Ishikawa (cell line): ENCODE data around the gene SLC15A1.

Experiments used
- CEBPB ChIP-seq: IDR thresholded peaks from 2 replicates; pipeline ENCODE4 v1.6.1; 2012
- CREB1 ChIP-seq: IDR thresholded peaks from 2 replicates; pipeline ENCODE4 v1.6.1; 2012; ENCODE audit warnings: low read depth
- EGR1 ChIP-seq: IDR thresholded peaks from 2 replicates; pipeline ENCODE4 v1.6.1; 2012
- EP300 ChIP-seq: IDR thresholded peaks from 2 replicates; pipeline ENCODE4 v1.6.1; 2012; ENCODE audit warnings: borderline replicate concordance
- FOXM1 ChIP-seq: IDR thresholded peaks from 2 replicates; pipeline ENCODE4 v1.6.1; 2012; ENCODE audit warnings: low read depth, borderline replicate concordance
- NFIC ChIP-seq: IDR thresholded peaks from 2 replicates; pipeline ENCODE4 v1.6.1; 2012
- RAD21 ChIP-seq: IDR thresholded peaks from 2 replicates; pipeline ENCODE4 v1.6.1; 2012; ENCODE audit warnings: low read depth
- REST ChIP-seq: IDR thresholded peaks from 2 replicates; pipeline ENCODE4 v1.6.1; 2012; ENCODE audit warnings: low read depth, mild to moderate bottlenecking
- TAF1 ChIP-seq: IDR thresholded peaks from 2 replicates; pipeline ENCODE4 v1.6.1; 2012; ENCODE audit warnings: low read depth, mild to moderate bottlenecking
- TCF12 ChIP-seq: IDR thresholded peaks from 2 replicates; pipeline ENCODE4 v1.6.1; 2012; ENCODE audit warnings: low read depth
- TEAD4 ChIP-seq: IDR thresholded peaks from 2 replicates; pipeline ENCODE4 v1.6.1; 2012
- USF1 ChIP-seq: IDR thresholded peaks from 2 replicates; pipeline ENCODE4 v1.6.1; 2012
- YY1 ChIP-seq: IDR thresholded peaks from 2 replicates; pipeline ENCODE4 v1.6.1; 2012; ENCODE audit warnings: low read depth
- ZBTB7A ChIP-seq: IDR thresholded peaks from 2 replicates; pipeline ENCODE4 v1.6.1; 2012; ENCODE audit warnings: low read depth
- TF ChIP-seq, protein P1 (sequence below): IDR thresholded peaks from 2 replicates; pipeline ENCODE4 v1.6.1; 2012

The SLC15A1 gene

DNA sequence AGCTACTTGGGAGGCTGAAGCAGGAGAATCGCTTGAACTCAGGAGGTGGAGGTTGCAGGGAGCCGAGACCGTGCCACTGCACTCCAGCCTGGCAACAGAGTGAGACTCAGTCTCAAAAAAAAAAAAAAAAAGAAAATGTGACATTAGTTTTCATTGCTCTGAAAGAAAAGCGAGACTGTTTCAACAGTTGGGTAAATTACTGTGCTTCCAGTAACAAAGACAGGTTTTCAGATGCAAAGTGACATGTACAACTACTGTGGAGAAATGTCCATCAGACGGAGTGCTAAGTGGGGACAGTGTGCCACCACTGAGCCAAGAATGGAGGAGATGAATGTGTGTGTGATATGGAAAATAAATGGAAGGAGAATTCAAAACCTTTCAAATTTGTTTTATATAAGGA, 24.2 kb upstream of the SLC15A1 start:
- TF ChIP-seq USF1 (no peak), TCF12 (no peak), RAD21 (no peak), TEAD4 (no peak), FOXM1 (no peak), NFIC (no peak), EGR1 (no peak), ZBTB7A (no peak), YY1 (no peak), REST (no peak), CREB1 (no peak), EP300 (no peak), TAF1 (no peak)
- TF ChIP-seq, protein P1, sequence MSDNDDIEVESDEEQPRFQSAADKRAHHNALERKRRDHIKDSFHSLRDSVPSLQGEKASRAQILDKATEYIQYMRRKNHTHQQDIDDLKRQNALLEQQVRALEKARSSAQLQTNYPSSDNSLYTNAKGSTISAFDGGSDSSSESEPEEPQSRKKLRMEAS: no peak

DNA sequence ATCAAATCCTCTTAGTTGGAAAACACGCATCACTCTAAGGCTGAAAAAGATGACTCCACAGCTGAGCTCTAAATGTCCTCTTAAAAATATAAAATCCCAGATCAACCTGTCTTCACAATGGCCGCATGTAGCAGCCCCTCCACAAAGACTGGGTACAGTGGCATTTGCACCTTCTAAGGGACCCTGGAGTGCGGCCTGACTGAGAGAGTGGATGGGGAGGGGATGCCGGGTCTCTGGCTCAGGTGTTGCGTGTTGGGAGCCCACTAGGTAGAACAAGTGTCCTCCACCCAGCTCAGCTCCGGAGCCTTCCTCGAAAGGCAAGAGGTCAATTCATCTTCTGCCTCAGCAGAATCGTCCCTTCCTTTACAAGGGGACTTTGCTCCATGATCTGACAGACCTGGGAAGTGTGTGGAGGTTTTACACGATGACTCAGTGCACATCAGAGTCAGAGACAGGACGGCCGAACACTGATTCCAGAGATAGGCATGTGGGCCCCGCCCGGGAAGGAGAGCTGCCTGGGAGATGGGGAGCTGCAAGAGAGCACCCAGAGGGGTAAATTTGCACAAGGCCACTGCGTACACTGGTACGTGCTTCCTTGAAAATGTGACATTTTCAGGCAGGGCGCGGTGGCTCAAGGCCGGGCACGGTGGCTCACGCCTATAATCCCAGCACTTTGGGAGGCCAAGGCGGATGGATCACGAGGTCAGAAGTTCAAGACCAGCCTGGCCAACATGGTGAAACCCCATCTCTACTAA, 23.5 kb upstream of the SLC15A1 start:
- TF ChIP-seq CREB1 (no peak), ZBTB7A (no peak), TEAD4 (no peak), YY1 (no peak), FOXM1 (no peak), CEBPB (no peak), EP300 (no peak), USF1 (no peak), TAF1 (no peak), EGR1 (no peak), TCF12 (no peak), RAD21 (no peak), NFIC (no peak), REST (no peak)
- TF ChIP-seq, protein P1: no peak

DNA sequence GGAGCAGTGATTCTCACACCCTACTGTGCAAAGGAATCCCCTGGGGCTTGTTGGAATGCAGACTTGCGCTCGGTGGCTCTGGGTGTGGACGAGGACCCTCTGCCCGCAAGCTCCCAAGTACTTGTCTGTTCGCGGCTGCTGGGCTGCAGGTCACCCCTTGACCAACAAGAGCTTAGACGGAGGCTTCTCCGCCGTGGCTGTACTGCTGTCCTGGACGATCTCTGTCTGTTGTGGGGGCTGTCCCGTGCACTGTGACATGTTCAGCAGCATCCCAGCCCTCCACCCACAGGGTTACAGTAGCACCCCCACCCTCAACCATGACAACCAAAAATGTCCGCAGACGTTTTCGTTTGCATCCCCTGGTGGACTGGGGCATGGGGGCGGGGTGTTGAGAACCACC, 22.9 kb upstream of the SLC15A1 start:
- TF ChIP-seq EGR1: no peak
- TF ChIP-seq CEBPB: no peak
- TF ChIP-seq, protein P1: no peak
- TF ChIP-seq CREB1: no peak
- TF ChIP-seq EP300: no peak
- TF ChIP-seq REST: no peak
- no peak for TF ChIP-seq USF1
- no peak for TF ChIP-seq TCF12
- no peak for TF ChIP-seq RAD21
- TF ChIP-seq ZBTB7A: no peak
- TF ChIP-seq TAF1: no peak
- TF ChIP-seq TEAD4: no peak
- no peak for TF ChIP-seq NFIC
- no peak for TF ChIP-seq YY1
- no peak for TF ChIP-seq FOXM1
